A549 (cell line): ENCODE measurements around the gene AMDHD1.

Experiments
- HDAC2 ChIP-seq: fragments of 200-600 bp; sonication (generic); IDR thresholded peaks from 2 replicates; pipeline ENCODE4 v1.6.1; 2016
- JUNB ChIP-seq: fragments of >200 bp; sonication (Bioruptor Twin); formaldehyde crosslinking; IDR thresholded peaks from 2 replicates; pipeline ENCODE4 v1.6.1; 2016
- RCOR1 ChIP-seq: fragments of 150-350 bp; IDR thresholded peaks from 2 replicates; pipeline ENCODE4 v1.6.1; 2014; ENCODE audit warnings: antibody characterized with exemption, low read length, low read depth
- SMC3 ChIP-seq: fragments of >200 bp; sonication (Bioruptor Twin); formaldehyde crosslinking; IDR thresholded peaks from 3 replicates; pipeline ENCODE4 v1.6.1; 2018; ENCODE audit warnings: inconsistent platforms
- TF ChIP-seq, protein P1 (sequence below): fragments of >200 bp; sonication (Bioruptor Twin); formaldehyde crosslinking; IDR thresholded peaks from 3 replicates; pipeline ENCODE4 v1.5.1; 2016
- TF ChIP-seq, protein P2 (sequence below): IDR thresholded peaks from 2 replicates; pipeline ENCODE4 v1.6.1; 2012; ENCODE audit warnings: low read depth, borderline replicate concordance

DNA sequence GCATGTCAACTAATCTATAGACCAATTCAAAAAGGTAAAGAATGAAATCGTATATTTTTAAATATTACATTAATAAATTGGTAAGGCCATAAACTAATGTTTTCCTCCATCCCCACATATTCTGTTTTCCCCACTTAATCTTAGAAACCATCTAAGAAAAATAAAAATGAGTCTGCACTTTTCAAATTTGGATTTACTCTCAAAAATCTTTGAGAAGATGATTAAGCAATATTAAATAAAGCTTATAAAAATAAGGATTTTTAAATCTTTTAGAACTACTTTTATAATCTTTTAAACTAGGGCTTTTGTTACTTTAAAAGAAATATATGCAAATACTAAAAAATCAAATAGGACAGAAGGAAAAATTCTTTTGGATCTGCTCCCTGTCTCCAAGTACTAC, 63.6 kb downstream of the AMDHD1 start:
- TF ChIP-seq, protein P1, sequence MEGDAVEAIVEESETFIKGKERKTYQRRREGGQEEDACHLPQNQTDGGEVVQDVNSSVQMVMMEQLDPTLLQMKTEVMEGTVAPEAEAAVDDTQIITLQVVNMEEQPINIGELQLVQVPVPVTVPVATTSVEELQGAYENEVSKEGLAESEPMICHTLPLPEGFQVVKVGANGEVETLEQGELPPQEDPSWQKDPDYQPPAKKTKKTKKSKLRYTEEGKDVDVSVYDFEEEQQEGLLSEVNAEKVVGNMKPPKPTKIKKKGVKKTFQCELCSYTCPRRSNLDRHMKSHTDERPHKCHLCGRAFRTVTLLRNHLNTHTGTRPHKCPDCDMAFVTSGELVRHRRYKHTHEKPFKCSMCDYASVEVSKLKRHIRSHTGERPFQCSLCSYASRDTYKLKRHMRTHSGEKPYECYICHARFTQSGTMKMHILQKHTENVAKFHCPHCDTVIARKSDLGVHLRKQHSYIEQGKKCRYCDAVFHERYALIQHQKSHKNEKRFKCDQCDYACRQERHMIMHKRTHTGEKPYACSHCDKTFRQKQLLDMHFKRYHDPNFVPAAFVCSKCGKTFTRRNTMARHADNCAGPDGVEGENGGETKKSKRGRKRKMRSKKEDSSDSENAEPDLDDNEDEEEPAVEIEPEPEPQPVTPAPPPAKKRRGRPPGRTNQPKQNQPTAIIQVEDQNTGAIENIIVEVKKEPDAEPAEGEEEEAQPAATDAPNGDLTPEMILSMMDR: no peak
- no peak for TF ChIP-seq RCOR1
- TF ChIP-seq SMC3: no peak
- TF ChIP-seq, protein P2, sequence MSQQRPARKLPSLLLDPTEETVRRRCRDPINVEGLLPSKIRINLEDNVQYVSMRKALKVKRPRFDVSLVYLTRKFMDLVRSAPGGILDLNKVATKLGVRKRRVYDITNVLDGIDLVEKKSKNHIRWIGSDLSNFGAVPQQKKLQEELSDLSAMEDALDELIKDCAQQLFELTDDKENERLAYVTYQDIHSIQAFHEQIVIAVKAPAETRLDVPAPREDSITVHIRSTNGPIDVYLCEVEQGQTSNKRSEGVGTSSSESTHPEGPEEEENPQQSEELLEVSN: no peak
- TF ChIP-seq HDAC2: no peak
- TF ChIP-seq JUNB: no peak
